HG02759 (cell line): ENCODE results near the gene RPN2.
"Not testable (repeated sequence)": the region's sequence is repeated elsewhere in the genome, so short reads cannot be mapped to it uniquely, and the experiment has no call there.

ENCODE experiments used
- ATAC-seq: cut with Tn5 transposase; IDR thresholded peaks from one replicate; pipeline ENCODE4 v1.9.1; 2021; ENCODE audit warnings: mild to moderate bottlenecking, moderate library complexity; ENCODE audit not compliant: unreplicated experiment

Gene RPN2

GRCh38 chr20:37178839-37179682, at the start of gene RPN2, which contains the start of gene MROH8:
Gene RPN2, plus strand, starts transcription at chr20:37179330. Its CDS starts 27 bp downstream, at chr20:37179357.
Gene MROH8, minus strand, starts transcription at chr20:37179548.
- ATAC-seq = peak; percentile 94

DNA sequence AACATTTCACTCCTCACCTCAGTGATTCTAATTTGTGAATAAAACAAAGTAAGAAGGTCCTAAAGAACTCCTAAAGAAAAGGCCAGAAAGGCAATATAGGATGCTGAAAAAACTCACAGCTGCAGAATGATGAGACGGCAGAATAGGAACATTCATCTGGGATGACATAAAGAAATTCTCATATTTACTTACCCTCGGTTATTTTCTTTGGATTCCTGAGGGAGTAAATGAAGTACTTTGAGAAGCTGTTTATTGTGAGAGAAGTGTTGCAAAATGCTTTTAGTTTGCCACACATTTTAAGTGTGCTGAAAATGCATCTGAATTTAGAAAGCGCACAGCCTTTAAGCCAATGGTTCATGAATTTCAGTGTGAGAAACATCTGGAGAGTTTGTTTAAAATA, 47.6 kb upstream of the RPN2 start:
- ATAC-seq = no peak

DNA sequence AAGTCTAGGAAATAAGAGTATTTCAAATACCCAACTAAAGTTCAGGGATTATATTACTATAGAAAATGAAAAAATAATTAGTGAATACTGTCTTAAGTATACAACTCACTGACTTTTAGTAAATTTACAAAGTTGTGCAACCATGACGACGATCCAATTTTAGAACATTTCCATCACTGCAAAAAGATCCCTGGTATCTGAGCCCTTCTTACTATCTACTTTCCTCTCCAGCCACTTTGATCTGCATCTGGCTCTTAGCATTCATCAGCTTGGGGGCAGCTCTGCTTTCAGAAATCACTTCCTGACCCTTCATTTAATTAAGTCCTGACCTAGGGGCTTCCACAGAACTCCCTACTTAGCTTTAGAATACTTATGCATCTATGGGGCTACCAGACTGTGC, 45.2 kb upstream of the RPN2 start:
- ATAC-seq = no peak

DNA sequence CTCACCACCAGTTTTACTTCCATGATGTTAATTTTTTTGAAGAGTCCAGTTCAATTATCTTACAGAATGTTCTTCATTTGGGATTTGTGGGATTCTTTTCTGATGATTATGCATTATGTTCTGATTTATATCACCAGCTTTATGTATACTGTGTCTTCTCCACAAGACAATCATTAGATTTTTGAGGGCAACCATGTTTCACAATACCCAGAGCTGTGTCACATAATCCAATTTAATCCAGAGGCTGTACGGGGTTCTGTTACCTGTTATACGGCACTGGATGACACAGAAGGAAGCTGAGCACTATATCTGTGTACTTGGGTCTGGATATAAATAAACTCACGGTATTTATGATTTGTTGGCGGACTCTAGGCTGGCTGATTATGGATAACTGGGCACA, 41.6 kb upstream of the RPN2 start:
- no peak for ATAC-seq

- ATAC-seq = no peak
Observed at GRCh38 chr20:37142708-37143107, 36.4 kb upstream of the RPN2 start.

DNA sequence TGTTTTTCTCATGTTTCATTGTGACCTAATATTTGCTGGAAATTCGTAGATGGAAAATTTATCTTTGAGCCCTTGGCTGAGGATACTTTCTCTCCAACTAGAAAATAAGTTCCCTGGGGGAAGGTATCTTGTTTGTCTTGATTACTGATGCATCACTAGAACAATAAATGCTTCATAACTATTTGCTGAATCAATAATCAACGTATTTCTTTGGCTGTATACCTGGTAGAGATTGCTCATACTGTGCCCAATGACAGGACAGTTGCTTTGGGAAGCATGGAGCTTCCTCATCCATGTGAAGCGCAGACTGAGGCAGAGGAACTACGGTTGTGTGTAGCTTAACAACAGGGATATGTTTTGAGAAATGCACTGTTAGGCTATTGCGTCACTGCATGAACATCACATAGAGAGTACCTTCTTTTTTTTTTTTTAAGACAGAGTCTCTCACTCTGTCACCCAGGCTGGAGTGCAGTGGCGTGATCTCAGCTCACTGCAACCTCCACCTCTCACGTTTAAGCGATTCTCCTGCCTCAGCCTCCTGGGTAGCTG, 34.2 kb upstream of the RPN2 start:
- ATAC-seq = no peak

DNA sequence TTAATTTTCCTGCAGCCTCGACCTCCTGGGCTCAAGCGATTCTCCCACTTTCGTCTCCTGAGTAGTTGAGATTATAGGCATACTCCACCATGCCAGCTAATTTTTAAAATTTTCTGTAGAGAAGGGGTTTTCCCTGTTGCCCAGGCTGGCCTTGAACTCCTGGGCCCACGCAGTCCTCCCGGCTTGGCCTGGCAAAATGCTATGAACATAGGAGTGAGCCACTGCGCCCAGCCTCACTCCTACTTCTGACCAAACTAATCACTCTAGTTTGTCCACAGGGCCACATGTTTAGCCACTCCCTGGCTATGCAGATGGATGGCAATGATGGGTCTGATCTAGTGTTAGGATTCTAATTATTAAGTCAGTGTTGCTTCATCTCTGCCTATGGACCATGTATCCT, 31.9 kb upstream of the RPN2 start:
- ATAC-seq = no peak

DNA sequence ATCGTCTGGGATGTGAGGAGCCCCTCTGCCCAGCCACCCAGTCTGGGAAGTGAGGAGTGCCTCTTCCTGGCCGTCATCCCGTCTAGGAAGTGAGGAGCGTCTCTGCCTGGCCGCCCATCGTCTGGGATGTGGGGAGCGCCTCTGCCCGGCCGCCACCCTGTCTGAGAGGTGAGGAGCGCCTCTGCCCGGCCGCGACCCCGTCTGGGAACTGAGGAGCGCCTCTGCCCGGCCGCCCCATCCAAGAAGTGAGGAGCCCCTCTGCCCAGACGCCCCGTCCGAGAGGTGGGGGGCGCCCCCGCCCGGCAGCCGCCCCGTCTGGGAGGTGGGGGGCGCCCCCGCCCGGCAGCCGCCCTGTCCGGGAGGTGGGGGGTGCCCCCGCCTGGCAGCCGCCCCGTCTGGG, 28.3 kb upstream of the RPN2 start:
- not testable (repeated sequence) for ATAC-seq

DNA sequence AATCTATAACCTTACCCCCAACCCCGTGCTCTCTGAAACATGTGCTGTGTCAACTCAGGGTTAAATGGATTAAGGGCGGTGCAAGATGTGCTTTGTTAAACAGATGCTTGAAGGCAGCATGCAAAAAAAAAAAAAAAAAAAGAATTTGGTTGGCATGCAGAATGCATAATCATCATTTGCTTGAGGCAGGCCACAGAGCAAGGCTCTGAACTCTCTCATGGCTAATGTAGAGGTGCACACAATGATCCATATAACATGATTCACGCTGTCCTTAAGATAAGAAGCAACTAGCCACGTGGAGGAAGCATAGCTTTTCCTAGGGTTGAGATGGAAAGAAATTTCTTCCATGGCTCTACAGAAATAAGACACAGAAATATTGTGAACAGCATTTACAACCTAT, 27.6 kb upstream of the RPN2 start:
- ATAC-seq = no peak

DNA sequence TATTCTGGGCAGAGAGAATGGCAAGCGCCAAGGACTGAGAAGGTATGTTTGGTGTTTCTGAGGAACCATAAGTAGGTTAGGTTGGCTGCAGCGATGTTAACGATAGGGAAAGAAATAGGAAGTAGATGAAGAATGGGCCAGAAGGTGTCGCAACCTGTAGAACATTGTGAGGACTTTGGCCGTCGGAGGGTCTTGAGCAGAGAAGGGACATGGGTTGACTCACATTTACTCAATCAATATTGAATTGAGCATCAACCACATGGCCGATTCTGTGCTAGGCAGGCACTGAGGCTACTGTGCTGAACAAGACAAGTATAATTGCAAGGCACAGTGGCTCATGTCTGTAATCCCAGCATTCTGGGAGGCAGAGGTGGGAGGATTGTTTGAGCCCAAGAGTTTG, 26.8 kb upstream of the RPN2 start:
- no peak for ATAC-seq

DNA sequence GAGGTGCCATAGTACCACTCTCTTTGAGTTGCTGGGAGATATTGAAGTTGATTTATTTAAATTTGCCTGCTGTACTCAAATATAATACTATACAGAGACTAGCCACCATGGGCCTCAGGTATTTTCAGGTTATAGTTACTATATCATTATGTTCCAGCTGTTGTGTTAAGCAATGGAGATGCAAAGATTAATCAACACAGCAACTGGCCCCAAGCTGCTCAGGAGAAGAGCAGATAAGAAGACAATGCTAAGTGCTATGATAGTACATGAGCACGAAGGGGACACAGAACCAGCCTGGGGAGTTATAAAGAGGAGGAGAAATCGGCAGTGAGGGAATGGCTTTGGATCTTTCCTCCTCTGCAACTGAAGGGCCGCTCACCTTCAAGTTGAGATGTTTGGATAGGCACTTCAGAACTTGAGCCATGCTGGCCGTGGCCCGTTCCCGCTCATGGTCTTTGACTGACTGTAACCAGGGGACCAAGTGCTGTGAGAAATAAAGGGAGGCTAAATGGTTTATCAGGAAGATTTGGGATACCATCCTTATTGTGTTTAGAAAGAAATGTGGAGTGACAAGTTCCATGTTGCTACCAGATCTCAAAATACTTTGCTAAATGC, 24.3 kb upstream of the RPN2 start:
- no peak for ATAC-seq

GRCh38 chr20:37155987-37156386, 23.1 kb upstream of the RPN2 start:
- ATAC-seq = no peak

- no peak for ATAC-seq
Observed at GRCh38 chr20:37158248-37158647, 20.9 kb upstream of the RPN2 start.

GRCh38 chr20:37160683-37161082, 18.4 kb upstream of the RPN2 start:
- ATAC-seq = no peak

- ATAC-seq = no peak
Observed at GRCh38 chr20:37161830-37162549, 17.1 kb upstream of the RPN2 start.

DNA sequence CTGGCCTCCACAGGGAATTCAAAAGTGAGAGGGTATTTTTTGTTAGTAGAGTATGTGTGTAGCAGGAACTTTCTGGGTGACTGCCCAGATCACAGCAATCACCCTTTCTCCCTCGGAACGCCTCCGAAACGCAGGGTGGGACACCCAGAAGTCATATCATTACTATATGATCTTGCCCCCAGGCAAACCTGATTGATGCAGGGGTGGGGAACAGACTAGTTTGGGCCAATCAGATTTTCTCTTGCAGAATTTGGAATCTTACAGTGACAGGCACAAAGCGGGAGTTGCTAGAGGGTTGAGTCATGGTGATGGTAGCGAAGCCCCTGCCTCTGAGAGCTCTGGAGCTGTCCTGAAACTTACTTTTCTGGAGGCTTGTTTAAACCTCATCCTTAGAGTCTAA, 16.5 kb upstream of the RPN2 start:
- no peak for ATAC-seq

- ATAC-seq = no peak
Observed at GRCh38 chr20:37163832-37164554, 15.1 kb upstream of the RPN2 start.

DNA sequence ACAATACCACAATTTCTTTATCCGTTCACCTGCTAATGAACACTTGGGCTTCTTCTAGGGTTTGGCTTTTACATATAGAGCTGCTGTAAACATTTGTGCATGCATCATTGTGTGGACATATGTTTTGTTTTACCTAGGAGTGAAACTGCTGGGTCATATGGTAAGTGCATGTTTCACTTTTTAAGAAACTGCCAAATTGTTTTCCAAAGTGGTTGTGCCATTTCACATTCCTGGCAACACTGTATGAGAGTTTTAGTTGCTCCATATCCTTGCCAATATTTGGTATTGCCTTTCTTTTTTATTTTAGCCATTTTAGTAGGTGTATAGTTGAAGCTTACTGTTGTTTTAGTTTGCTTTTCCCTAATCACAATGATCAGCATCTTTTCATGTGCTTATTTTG, 14.1 kb upstream of the RPN2 start:
- ATAC-seq = no peak

GRCh38 chr20:37166867-37167266, 12.3 kb upstream of the RPN2 start:
- ATAC-seq = no peak

- no peak for ATAC-seq
Observed at GRCh38 chr20:37172836-37173235, 6.3 kb upstream of the RPN2 start.
